ENCODE measurements around the gene OR2F1.

Gene OR2F1, protein sequence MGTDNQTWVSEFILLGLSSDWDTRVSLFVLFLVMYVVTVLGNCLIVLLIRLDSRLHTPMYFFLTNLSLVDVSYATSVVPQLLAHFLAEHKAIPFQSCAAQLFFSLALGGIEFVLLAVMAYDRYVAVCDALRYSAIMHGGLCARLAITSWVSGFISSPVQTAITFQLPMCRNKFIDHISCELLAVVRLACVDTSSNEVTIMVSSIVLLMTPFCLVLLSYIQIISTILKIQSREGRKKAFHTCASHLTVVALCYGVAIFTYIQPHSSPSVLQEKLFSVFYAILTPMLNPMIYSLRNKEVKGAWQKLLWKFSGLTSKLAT

DNA sequence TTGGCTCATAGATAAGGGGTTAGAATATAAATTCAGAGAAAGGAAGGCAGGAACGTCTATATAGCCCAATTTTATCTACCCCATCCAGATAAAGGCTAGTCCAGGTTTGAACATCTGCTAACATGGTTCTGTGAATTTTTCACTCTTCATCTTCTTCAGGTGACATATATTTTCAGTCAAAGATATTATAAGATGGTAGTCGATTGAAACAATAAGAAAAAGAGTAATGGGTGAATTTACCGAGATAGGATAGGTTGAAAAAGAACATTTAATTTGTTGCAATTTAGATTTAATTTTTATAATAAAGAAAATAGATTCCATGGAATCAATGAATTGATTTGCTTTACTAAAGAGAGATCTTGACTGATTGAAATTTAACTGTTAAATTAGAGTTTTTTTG, at the start of gene OR2F1:
Gene OR2F1, plus strand, starts transcription at position 301 of the 400 bp plus-strand sequence. CDS start 5,127 bp downstream, outside the sequence.
- TF ChIP-seq, protein P1, sequence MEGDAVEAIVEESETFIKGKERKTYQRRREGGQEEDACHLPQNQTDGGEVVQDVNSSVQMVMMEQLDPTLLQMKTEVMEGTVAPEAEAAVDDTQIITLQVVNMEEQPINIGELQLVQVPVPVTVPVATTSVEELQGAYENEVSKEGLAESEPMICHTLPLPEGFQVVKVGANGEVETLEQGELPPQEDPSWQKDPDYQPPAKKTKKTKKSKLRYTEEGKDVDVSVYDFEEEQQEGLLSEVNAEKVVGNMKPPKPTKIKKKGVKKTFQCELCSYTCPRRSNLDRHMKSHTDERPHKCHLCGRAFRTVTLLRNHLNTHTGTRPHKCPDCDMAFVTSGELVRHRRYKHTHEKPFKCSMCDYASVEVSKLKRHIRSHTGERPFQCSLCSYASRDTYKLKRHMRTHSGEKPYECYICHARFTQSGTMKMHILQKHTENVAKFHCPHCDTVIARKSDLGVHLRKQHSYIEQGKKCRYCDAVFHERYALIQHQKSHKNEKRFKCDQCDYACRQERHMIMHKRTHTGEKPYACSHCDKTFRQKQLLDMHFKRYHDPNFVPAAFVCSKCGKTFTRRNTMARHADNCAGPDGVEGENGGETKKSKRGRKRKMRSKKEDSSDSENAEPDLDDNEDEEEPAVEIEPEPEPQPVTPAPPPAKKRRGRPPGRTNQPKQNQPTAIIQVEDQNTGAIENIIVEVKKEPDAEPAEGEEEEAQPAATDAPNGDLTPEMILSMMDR (IDR thresholded peaks at IDR 0.05; ENCODE audit: low read depth, low read length), result no peak
- DNase-seq (ENCODE audit: low read depth in 2 of 2), result no peak
- H3K4me3 ChIP-seq (replicated peaks in 1 of 2; ENCODE audit: low read depth in 2 of 2, low read length in 2 of 2), result no peak within 1 kb of the TSS

DNA sequence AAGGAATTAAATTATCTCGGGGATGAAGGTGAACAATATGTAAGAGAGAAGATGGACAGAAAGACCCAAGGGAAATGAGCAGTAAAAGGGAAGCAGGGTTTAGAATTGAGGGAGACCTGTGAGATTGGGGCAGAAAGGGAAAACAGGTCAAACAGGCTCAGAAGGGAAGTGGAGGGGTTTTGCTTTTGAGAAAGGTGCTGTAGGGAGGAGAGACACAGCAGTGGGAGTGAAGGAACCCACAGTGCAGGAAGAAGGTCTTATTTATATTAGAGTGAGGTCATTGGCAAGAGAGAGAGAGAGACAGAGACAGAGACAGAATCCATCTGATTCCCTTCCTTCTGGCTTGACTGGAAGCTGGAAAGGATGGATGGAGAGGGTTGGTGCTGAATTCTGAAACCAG, 49.1 kb upstream of the OR2F1 start:
- DNase-seq (ENCODE audit: low read depth in 2 of 2), result no peak
- TF ChIP-seq, protein P1 (IDR thresholded peaks at IDR 0.05; ENCODE audit: low read depth, low read length), result no peak
- no peak overlapping the region for H3K4me3 ChIP-seq (replicated peaks in 1 of 2; ENCODE audit: low read depth in 2 of 2, low read length in 2 of 2)

DNA sequence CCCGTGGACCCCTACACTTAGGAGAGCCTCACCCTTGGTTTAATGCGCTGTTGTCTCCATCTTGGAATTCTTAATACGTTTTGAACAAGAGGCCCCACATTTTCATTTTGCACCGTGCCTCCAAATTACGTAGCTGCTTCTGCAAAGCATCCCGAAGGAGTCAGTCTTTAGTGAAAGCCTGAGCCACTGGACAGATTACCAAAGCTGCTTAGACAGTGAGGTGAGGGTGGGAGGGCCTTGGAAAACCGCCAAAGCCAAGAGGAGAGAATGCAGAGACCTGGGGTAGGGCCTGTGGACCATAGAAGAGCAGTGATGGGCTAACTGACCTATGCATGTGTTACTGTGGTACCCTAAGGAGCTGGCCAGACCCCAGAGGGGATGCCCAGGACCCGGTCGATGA, 48.5 kb upstream of the OR2F1 start:
- DNase-seq (ENCODE audit: low read depth in 2 of 2), result no peak
- H3K4me3 ChIP-seq (replicated peaks in 1 of 2; ENCODE audit: low read depth in 2 of 2, low read length in 2 of 2), result no peak overlapping the region
- TF ChIP-seq, protein P1 (IDR thresholded peaks at IDR 0.05; ENCODE audit: low read depth, low read length), result no peak

DNA sequence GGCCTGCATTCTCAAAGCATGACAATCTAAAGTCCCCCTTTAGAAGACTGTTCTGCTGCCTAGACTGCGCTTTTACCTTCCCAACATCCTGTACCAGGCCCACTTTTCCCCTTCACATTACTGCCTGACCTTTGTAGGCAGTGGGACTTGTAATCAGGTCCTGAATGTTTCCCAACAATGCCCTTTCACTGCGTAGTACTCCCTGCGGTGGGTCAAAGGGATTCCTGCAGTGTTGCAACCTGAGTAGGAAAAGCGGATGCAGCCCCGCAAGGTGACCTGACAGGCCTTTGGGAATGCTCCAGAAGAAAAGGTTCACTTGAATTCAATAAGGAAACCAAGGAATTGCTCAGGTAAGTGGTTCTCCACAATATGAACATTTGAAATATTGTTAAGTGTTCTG, 47.7 kb upstream of the OR2F1 start:
- no peak overlapping the region for H3K4me3 ChIP-seq (replicated peaks in 1 of 2; ENCODE audit: low read depth in 2 of 2, low read length in 2 of 2)
- no peak for DNase-seq (ENCODE audit: low read depth in 2 of 2)
- TF ChIP-seq, protein P1 (IDR thresholded peaks at IDR 0.05; ENCODE audit: low read depth, low read length), result no peak

DNA sequence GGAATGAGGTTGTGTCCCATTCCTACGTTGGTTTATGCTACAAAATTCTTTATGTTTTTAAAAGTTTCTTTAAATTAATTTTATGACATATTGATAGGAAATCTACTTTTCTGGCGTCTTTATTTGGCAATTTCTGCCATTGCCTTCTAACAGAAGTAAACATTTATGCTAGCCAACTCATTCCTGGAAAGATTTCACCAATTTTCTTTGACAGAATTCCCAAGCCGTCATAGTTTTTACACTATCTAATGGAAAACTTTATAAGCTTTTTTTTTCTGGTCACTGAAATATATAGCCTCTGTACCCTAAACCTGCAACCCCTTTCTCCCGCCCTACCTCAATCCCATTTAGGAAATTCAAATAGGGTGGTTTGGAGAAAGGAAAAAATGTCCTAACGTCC, 46.5 kb upstream of the OR2F1 start:
- no peak for DNase-seq (ENCODE audit: low read depth in 2 of 2)
- TF ChIP-seq, protein P1 (IDR thresholded peaks at IDR 0.05; ENCODE audit: low read depth, low read length), result no peak
- no peak overlapping the region for H3K4me3 ChIP-seq (replicated peaks in 1 of 2; ENCODE audit: low read depth in 2 of 2, low read length in 2 of 2)

DNA sequence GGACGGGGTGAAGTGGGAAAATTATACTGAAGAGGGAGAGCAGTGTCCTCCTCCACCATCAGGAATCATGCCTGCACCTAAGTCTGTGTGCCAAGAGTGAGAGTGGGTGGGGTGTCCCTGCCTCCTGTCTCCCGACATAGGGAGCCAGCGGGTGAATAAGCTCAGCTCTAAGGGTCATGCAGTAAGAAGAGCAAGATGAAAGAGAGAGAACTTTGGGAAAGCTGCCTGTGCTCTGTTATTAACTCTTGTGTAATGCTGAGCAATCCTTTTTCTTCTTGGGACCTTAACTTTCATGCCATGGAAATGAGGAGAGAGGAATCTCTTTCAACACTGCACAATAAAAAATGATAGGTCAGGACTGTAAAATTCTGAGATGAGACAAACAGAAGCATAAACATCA, 44.8 kb upstream of the OR2F1 start:
- DNase-seq (ENCODE audit: low read depth in 2 of 2), result no peak
- H3K4me3 ChIP-seq (replicated peaks in 1 of 2; ENCODE audit: low read depth in 2 of 2, low read length in 2 of 2), result no peak overlapping the region
- TF ChIP-seq, protein P1 (IDR thresholded peaks at IDR 0.05; ENCODE audit: low read depth, low read length), result no peak

Measured in cardiac fibroblast (primary cell).